Retinal pigment epithelial cell (primary cell): ENCODE results near the gene SCMH1.

ENCODE experiments used
- DNase-seq: peaks from one replicate; pipeline ENCODE4 v3.0.0-alpha.2; 2010; ENCODE audit warnings: low read depth
- H3K4me3 ChIP-seq: 2 replicates; pipeline ENCODE4 v1.5.1; 2011; ENCODE audit warnings: mild to moderate bottlenecking, low read length, control low read depth, moderate library complexity
- TF ChIP-seq, protein P1 (sequence below): conservative IDR thresholded peaks from 2 replicates; pipeline ENCODE4 v1.5.1; 2011; ENCODE audit warnings: low read depth, low read length, control low read depth, inconsistent platforms

SCMH1 gene

GRCh38 chr1:40984066-40984465 lies 258.0 kb downstream of the SCMH1 start:
- no peak overlapping the region for H3K4me3 ChIP-seq
- no peak for DNase-seq
- TF ChIP-seq, protein P1, sequence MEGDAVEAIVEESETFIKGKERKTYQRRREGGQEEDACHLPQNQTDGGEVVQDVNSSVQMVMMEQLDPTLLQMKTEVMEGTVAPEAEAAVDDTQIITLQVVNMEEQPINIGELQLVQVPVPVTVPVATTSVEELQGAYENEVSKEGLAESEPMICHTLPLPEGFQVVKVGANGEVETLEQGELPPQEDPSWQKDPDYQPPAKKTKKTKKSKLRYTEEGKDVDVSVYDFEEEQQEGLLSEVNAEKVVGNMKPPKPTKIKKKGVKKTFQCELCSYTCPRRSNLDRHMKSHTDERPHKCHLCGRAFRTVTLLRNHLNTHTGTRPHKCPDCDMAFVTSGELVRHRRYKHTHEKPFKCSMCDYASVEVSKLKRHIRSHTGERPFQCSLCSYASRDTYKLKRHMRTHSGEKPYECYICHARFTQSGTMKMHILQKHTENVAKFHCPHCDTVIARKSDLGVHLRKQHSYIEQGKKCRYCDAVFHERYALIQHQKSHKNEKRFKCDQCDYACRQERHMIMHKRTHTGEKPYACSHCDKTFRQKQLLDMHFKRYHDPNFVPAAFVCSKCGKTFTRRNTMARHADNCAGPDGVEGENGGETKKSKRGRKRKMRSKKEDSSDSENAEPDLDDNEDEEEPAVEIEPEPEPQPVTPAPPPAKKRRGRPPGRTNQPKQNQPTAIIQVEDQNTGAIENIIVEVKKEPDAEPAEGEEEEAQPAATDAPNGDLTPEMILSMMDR, result no peak

- TF ChIP-seq, protein P1, result no peak
These were observed 258.8 kb downstream of the SCMH1 start for GRCh38 chr1:40983286-40983685.

DNA sequence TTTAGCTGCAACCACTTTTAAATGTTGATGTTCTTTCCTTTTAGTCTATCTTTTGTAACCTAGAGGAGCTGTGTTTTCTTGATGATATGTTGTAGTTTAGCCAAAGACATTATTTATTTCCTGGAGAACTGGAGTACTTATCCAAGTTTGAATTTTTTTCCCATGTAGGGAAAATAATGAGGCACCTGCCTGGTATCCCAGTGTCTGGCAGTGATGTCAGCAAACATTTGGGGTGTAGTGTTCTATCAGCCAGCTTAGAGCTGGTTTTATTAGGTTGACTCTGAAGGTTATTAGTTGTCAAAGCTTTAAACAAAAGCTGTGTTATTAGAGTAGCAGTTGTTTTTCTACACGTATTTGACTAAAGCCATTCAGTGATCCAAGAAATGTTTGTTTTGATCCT lies 259.4 kb downstream of the SCMH1 start:
- TF ChIP-seq, protein P1, result no peak
- no peak overlapping the region for H3K4me3 ChIP-seq
- DNase-seq, result no peak

More at GRCh38 chr1:40983286-40983685, 258.8 kb downstream of the SCMH1 start:
- no peak overlapping the region for H3K4me3 ChIP-seq
- DNase-seq, result no peak

DNA sequence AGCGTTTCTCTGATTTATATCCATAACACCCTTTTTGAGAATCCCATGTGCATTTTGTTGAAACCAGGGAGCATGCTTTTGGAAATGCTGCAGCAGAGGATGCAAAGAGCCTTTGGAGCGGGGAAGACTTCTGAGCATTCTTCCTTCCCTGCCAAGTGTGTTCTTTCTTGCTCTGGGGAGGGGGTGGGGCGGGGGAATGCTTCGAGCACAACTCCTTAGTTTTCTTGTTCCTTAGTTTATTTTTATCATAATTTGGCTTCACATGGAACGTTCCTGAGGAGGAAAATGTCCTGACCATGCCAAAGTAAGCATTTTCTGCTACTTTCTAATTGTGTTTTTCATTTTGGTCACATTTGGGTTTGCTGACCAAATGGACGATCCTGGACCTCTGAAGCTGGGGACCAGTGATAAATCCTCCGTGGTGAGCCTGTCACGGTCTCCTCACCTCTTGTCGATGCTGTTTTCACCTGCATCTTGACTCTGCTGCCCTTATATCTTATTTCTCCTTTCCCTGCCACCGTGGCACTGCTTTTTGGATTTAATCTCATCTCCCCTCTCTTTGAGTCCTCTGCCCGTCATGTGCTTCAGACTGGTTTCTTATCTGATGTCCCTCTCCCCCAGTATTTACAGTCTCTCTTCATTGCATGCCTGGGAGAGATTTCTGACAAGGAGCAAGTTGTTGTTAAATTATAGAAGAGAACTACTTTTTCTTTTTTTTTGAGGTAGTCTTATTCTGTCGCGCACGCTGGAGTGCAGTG lies 260.2 kb downstream of the SCMH1 start:
- H3K4me3 ChIP-seq, result no peak overlapping the region
- no peak for DNase-seq
- TF ChIP-seq, protein P1, result no peak

GRCh38 chr1:40980453-40981121 lies 261.5 kb downstream of the SCMH1 start:
- TF ChIP-seq, protein P1, result no peak
- DNase-seq, result no peak
- peak overlapping the region; percentile 70 for H3K4me3 ChIP-seq

DNA sequence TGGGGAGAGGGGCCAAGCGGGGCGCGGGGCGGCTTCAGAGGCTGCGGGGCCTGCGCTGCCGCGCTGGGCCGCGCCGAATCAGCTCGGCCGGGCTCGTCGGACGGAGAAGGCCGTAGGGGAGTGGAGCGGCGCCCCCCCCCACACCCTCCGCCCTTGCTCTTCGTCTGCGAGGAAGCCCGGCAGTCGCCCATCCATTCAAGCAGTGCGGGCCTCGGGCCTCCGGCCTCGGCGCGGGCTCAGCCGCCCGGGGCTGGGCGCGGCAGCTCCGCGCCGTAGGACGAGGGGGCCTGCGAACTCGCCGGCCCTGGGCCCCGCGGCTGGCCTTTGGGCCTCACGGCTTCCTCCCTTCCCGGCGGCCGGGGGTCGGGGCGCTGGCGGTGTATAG lies 262.0 kb downstream of the SCMH1 start:
- no peak for DNase-seq
- TF ChIP-seq, protein P1, result no peak
- H3K4me3 ChIP-seq, result peak overlapping the region; percentile 70
